GDM1 (cell line): ENCODE results near the gene GALNS.

Experiments
- DNase-seq: peaks from one replicate; lab custom pipeline; 2025; lab: John Stamatoyannopoulos, UW

GALNS gene

GRCh38 chr16:88888461-88889387 is 32.0 kb upstream of the GALNS start:
- no peak for DNase-seq

- DNase-seq: no peak
Observed at GRCh38 chr16:88888057-88888456, 31.3 kb upstream of the GALNS start.

- no peak for DNase-seq
Observed at GRCh38 chr16:88886845-88887521, 30.2 kb upstream of the GALNS start.

- no peak for DNase-seq
Observed at GRCh38 chr16:88886420-88886844, 29.7 kb upstream of the GALNS start.

GRCh38 chr16:88885693-88886280 is 29.0 kb upstream of the GALNS start:
- no peak for DNase-seq

GRCh38 chr16:88884569-88885271 is 28.0 kb upstream of the GALNS start:
- no peak for DNase-seq

- no peak for DNase-seq
Observed at GRCh38 chr16:88883946-88884345, 27.2 kb upstream of the GALNS start.

- DNase-seq: no peak
Observed at GRCh38 chr16:88883117-88883895, 26.6 kb upstream of the GALNS start.

- no peak for DNase-seq
Observed at GRCh38 chr16:88882358-88883030, 25.7 kb upstream of the GALNS start.

- no peak for DNase-seq
Observed at GRCh38 chr16:88881675-88882357, 25.1 kb upstream of the GALNS start.

- no peak for DNase-seq
Observed at GRCh38 chr16:88881007-88881615, 24.4 kb upstream of the GALNS start.

GRCh38 chr16:88880226-88881006 is 23.7 kb upstream of the GALNS start:
- DNase-seq: no peak

GRCh38 chr16:88879788-88880055 is 23.0 kb upstream of the GALNS start:
- no peak for DNase-seq

GRCh38 chr16:88878967-88879787 is 22.4 kb upstream of the GALNS start:
- DNase-seq: no peak

GRCh38 chr16:88878356-88878755 is 21.6 kb upstream of the GALNS start:
- DNase-seq: no peak

- DNase-seq: no peak
Observed at GRCh38 chr16:88877564-88878289, 21.0 kb upstream of the GALNS start.

- no peak for DNase-seq
Observed at GRCh38 chr16:88876942-88877526, 20.3 kb upstream of the GALNS start.
